GM12891 (cell line): ENCODE measurements around the gene ARHGAP9.

Experiments
- DNase-seq: peaks from one replicate; pipeline ENCODE4 v3.0.0; 2011; ENCODE audit warnings: low spot score; ENCODE audit not compliant: insufficient read length
- FAIRE-seq: peaks from 2 replicates; lab custom pipeline; 2011; peaks lifted over from hg19 to GRCh38; lab: Jason Lieb, UNC
- PAX5 ChIP-seq: IDR thresholded peaks from 2 replicates; pipeline ENCODE4 v1.6.1; 2011; ENCODE audit warnings: low read length, moderate library complexity, mild to moderate bottlenecking; ENCODE audit not compliant: insufficient read depth, severe bottlenecking
- POLR2A ChIP-seq: IDR thresholded peaks from 2 replicates; pipeline ENCODE4 v1.6.1; 2011; ENCODE audit warnings: low read depth, low read length, control low read depth
- POLR2AphosphoS5 ChIP-seq: IDR thresholded peaks from 2 replicates; pipeline ENCODE4 v1.6.1; 2011; ENCODE audit warnings: low read depth, low read length, control low read depth
- POU2F2 ChIP-seq: IDR thresholded peaks from 2 replicates; pipeline ENCODE4 v1.6.1; 2011; ENCODE audit warnings: low read depth, mild to moderate bottlenecking, control low read depth, low read length, moderate library complexity
- SPI1 ChIP-seq: IDR thresholded peaks from 2 replicates; pipeline ENCODE4 v1.6.1; 2011; ENCODE audit warnings: low read depth, low read length, control low read depth
- TAF1 ChIP-seq: IDR thresholded peaks from 2 replicates; pipeline ENCODE4 v1.6.1; 2011; ENCODE audit warnings: low read depth, low read length, control low read depth

ARHGAP9 gene

DNA sequence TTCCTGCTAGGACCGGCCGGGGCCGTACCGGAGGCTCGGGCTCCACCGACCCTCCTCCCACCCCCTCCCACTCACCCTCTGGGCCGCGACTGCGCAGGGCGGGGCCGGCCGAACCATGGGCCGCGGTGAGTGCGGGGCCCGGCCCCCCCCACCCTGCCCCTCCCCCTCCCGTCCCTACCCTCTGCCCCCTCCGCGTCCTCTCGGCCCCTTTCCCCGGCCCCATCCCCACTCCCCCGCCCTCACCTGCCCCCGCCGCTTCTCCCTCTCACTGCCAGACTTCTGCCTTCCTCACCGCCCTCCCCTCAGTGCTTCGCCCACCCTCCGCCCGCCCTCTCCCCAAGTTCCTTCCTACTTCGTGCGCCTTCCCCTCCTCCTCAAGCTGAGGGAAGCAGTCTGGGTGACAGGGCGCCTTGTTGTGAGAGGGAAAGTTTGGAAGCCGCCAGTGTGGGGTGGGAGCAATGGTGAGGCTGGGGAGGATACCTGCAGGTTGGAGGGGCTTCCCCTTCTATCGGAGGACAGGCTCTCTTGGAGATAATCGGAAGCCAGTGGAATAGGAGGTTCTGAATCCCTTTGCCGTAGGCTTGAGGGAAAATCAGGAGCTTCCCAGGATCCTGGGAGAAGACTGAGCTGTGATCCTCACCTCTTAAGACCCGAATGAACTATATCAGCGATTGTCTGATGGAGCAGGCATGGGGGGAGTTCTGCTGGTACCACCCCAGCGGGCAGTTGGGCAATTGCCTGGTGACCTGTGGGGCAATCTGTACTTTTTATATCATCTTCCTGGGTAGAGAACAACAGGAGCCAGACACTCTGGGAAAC is 43.4 kb upstream of the ARHGAP9 start:
- DNase-seq, result no peak
- TF ChIP-seq POLR2AphosphoS5 (no peak), TAF1 (no peak), SPI1 (0 out of 2 replicates have a peak, but pooled peaks have one; percentile 10), PAX5 (no peak), POLR2A (no peak), POU2F2 (no peak)
- peak; percentile 43 for FAIRE-seq

GRCh38 chr12:57522011-57522886 is 42.6 kb upstream of the ARHGAP9 start, which contains the start of gene MBD6:
Gene MBD6 (plus strand): TSS chr12:57522824. CDS start chr12:57524304, 1,480 bp downstream.
- TF ChIP-seq POLR2AphosphoS5 (peak; percentile 72; the same call in 1 of the 2 replicates), TAF1 (peak; percentile 40; the same call in 1 of the 2 replicates), POU2F2 (no peak), PAX5 (peak; percentile 72), POLR2A (peak; percentile 64; the same call in 1 of the 2 replicates), SPI1 (peak; percentile 43; the same call in 1 of the 2 replicates)
- peak; percentile 98 for DNase-seq
- peak; percentile 93 for FAIRE-seq

DNA sequence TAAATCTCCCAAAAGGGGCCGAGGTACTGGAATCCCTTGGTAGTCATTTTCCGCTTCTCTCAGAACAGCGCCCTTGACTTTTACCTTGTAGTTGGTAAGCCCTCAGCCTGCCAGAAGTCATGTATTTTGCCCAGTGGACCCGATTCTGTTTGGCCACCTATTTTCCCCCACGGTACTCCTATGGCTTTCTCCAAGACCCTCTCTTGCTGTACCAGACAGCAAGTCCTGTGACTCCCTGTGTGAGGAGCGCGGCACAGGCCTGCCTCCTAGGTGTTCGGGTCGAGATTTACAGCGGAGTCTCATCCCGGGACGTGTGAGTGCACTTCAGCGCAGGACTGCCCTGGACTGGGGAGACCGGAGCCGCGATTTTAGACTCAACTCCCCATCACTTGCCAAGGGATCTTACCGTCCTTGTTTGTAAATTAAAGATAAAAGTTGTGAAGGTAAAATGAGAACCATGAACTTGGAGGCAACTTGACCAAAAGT is 41.9 kb upstream of the ARHGAP9 start:
- TF ChIP-seq PAX5 (no peak), POU2F2 (no peak), POLR2AphosphoS5 (no peak), POLR2A (no peak), SPI1 (no peak), TAF1 (no peak)
- DNase-seq (no peak), FAIRE-seq (peak; percentile 28)

DNA sequence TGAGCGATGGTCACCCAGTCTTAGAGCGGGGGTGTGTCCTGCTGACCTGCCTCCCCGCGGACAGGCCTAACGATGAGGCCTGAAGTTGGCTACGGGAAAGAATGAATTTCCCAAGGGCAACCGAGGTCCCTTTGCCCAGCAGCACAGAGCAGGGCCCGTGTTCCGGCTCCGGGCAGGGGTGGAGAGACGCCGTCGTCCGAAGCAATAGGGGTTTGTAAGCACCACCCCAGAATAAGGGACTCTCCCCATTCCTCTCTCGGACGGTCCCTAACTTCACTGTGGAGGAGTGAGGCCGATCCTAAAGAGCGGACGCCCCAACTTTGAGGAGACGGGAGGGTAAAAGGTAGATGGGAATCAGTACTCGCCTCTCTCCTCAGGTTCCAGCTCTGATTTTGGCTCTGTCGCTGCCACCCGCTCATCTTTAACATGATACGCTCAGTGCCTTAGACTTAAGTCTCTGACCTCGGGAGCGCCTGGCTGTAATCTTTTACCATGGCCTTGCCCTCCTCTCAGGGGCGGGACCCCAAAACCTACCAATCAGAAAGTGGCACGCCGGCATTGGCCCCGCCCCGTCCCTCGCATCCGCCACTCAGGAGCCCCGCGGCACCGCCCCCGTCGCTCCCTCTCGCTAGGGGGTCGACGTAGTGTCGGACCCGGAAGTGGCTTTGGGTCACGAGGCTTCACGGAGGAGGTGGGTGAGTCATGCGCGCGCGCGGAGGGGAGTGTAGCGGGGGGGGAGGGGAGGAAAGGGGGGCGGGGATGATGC is 40.6 kb upstream of the ARHGAP9 start, which contains the start of gene DDIT3:
DDIT3 (minus strand) TSS at position 462 of the 766 bp plus-strand sequence. CDS start 3,108 bp downstream, outside the sequence.
- FAIRE-seq, result peak; percentile 26
- TF ChIP-seq TAF1 (peak; percentile 96), POLR2AphosphoS5 (peak; percentile 99), SPI1 (no peak), PAX5 (peak; percentile 6), POU2F2 (peak; percentile 92), POLR2A (peak; percentile 99)
- peak; percentile 90 for DNase-seq

GRCh38 chr12:57519796-57520052 is 40.1 kb upstream of the ARHGAP9 start:
- FAIRE-seq (no peak), DNase-seq (no peak)
- TF ChIP-seq SPI1 (no peak), POU2F2 (no peak), TAF1 (no peak), POLR2AphosphoS5 (no peak), POLR2A (no peak), PAX5 (no peak)

GRCh38 chr12:57518920-57519795 is 39.5 kb upstream of the ARHGAP9 start:
- DNase-seq, result no peak
- no peak for TF ChIP-seq PAX5
- TF ChIP-seq POLR2A, result no peak; the same call in 1 of the 2 replicates
- no peak for TF ChIP-seq TAF1
- no peak for TF ChIP-seq POLR2AphosphoS5
- TF ChIP-seq POU2F2, result no peak
- TF ChIP-seq SPI1, result no peak
- FAIRE-seq, result no peak

DNA sequence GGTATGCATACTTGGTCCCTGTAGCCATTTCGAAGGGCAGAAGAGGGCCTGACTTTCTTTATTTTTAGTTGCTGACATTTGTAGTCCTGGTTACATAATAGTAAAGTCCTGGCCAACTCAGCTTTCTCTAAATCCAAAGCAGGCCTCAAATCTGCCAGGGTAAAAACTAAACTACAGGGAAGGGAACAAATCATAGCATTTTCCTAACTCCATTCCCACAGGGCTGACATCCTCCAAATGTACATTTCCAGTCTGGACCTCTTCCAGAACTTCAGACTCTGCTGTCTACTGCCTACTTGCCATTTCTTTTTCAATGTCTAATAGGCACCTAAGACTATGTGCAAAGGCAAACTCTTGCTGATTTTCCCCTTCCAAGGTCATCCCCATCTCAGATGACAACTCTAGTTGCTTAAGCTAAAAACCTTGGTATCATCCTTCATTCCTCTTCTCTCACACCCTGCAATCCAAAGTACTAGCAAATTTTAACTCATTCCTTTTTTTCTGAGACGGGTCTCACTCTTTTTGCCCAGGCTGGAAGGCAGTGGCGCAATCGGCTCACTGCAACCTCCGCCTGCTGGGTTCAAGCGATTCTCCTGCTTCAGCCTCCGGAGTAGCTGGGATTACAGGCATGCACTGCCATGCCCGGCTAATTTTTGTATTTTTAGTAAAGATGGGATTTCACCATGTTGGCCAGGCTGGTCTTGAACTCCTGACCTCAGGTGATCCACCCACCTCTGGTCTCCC is 38.7 kb upstream of the ARHGAP9 start:
- DNase-seq (no peak), FAIRE-seq (no peak)
- TF ChIP-seq POLR2A (0 out of 2 replicates have a peak, but pooled peaks have one; percentile 1), POLR2AphosphoS5 (no peak; the same call in 1 of the 2 replicates)
